ENCODE measurements around the gene SLC39A12. TPM values are rescaled to one million over a fixed set of nuclear protein-coding genes. Genes with fewer than 3 reads are reported as not detected.

SLC39A12 gene
- polyA plus RNA-seq, 1 donor from 2014 or later, result not detected

GRCh38 chr10:17989908-17990767 lies 38.4 kb downstream of the SLC39A12 start:
- Mint-ChIP-seq H3K9me3 (peaks cover 0 to 7% (median 3%) of the 10 kb centered on the region in 3 donors), H3K27ac (peak overlapping the region in 2 of 3 donors; percentile 52 to 77), H3K27me3 (no peaks in the 10 kb centered on the region), H3K4me1 (peaks cover 0 to 17% (median 7%) of the 10 kb centered on the region in 3 donors), H3K4me3 (peak overlapping the region in 1 of 4 donors; percentile 49), H3K36me3 (no peaks in the 10 kb centered on the region)

DNA sequence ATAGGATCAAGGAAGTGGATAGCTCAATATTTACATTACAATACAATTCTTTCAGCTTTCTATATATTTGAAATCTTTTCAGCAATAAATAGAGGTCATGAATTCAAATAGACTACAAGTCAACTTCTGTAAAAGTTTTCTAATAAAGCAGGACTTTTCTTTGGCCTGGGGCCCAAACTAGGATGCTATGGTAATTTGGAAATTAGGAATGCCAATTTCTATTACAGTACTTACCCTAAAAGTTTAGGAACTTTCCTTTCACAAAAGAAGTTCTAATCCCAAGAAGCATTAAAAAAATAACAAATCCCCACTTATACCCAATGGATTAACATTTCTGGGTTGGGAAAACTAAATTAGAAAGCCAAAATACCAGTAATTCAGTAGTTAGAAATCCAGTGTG lies 40.5 kb downstream of the SLC39A12 start:
- H3K9me3 Mint-ChIP-seq, result peaks cover 0 to 6% (median 3%) of the 10 kb centered on the region in 3 donors
- H3K27me3 Mint-ChIP-seq, result no peaks in the 10 kb centered on the region
- peaks cover 0 to 17% (median 7%) of the 10 kb centered on the region in 3 donors for H3K4me1 Mint-ChIP-seq
- H3K4me3 Mint-ChIP-seq, result no peak overlapping the region
- no peaks in the 10 kb centered on the region for H3K36me3 Mint-ChIP-seq
- no peak overlapping the region for H3K27ac Mint-ChIP-seq

DNA sequence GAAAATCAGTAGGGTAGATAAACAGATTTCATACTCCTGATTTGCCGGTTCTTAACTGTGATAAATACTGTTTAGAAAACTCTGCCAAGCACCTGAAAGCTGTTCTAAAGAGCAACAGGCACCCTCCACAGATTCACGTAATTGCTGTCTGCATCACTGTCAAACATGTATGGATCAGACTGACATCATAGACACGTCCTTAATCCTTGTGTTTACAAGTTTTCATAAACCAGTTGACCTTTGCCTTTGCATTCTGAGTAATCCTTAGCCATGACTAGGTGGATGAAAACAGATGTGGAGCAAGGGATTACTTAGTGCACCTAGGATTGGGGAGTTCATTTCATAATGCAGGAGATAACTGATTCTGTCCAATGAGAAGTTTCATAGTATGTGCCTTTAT lies 41.6 kb downstream of the SLC39A12 start:
- peaks cover 0 to 12% (median 7%) of the 10 kb centered on the region in 3 donors for H3K4me1 Mint-ChIP-seq
- no peak overlapping the region for H3K4me3 Mint-ChIP-seq
- H3K27me3 Mint-ChIP-seq, result no peaks in the 10 kb centered on the region
- peak overlapping the region in 1 of 3 donors; percentile 47 for H3K27ac Mint-ChIP-seq
- peaks cover 0 to 1% (median 0%) of the 10 kb centered on the region in 3 donors for H3K9me3 Mint-ChIP-seq
- peaks cover under 1% of the 10 kb centered on the region for H3K36me3 Mint-ChIP-seq

DNA sequence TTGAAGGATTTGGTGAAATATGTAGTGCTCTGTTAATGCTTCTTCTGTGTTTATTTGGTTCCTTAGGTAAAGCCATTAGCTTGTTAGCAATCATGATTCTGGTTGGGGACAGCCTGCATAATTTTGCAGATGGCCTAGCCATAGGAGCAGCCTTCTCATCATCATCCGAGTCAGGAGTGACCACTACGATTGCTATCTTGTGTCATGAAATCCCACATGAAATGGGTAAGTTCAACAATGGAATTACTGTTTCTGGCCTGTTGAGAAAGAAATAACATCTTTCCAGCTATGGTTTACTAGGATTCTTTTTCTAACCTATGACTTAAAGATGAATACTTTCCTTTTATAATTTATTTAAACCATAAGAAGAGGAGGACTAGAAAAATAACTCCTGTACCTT lies 48.9 kb downstream of the SLC39A12 start:
- Mint-ChIP-seq H3K4me3 (no peak overlapping the region), H3K4me1 (peaks cover 0 to 7% (median 0%) of the 10 kb centered on the region in 3 donors), H3K36me3 (peaks cover 4% of the 10 kb centered on the region), H3K9me3 (peaks cover 0 to 6% (median 0%) of the 10 kb centered on the region in 3 donors), H3K27me3 (no peaks in the 10 kb centered on the region), H3K27ac (no peak overlapping the region)

GRCh38 chr10:18005445-18005780 lies 53.7 kb downstream of the SLC39A12 start:
- H3K4me1 Mint-ChIP-seq, result peaks cover 0 to 4% (median 0%) of the 10 kb centered on the region in 3 donors
- H3K4me3 Mint-ChIP-seq, result no peak overlapping the region
- peaks cover 0 to 6% (median 0%) of the 10 kb centered on the region in 3 donors for H3K9me3 Mint-ChIP-seq
- H3K27ac Mint-ChIP-seq, result no peak overlapping the region
- H3K27me3 Mint-ChIP-seq, result peaks cover 5% of the 10 kb centered on the region
- peaks cover 2% of the 10 kb centered on the region for H3K36me3 Mint-ChIP-seq

DNA sequence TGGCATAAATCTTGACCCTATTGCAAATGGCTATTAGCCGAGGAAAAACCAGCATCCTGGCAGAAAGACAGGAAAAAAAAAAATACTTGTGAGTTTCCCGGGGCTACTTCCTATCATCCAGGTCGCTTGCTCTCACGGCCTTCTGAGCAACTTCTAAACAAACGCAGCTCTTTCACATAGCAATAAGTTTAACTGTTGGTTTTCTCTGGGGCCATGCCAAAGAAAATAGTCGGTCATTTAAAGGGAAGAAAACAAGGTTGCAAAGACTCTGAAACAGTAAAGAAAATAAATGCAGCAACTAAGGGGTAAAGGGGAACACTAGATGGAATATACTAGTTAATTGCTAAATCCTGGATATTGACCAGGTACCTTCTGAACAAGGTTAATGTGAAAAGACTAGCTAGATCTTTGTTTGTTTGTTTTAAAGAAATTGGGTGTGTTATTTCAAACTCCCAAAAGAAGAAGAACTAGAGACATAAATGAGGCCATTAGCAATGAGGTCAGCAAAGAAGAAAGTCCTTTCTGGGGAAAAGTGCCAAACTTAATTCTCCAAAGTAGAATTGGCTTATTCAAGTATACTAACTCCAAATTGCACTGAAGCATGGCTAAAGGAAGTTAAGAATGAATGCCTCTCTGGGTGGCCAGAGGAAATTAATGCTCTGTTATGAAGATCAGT lies 54.2 kb downstream of the SLC39A12 start:
- peaks cover 4% of the 10 kb centered on the region for H3K36me3 Mint-ChIP-seq
- H3K27me3 Mint-ChIP-seq, result peaks cover 8% of the 10 kb centered on the region
- H3K4me3 Mint-ChIP-seq, result no peak overlapping the region
- H3K27ac Mint-ChIP-seq, result peak overlapping the region in 1 of 3 donors; percentile 41
- H3K9me3 Mint-ChIP-seq, result peaks cover 0 to 6% (median 0%) of the 10 kb centered on the region in 3 donors
- H3K4me1 Mint-ChIP-seq, result peaks cover 0 to 4% (median 0%) of the 10 kb centered on the region in 3 donors

DNA sequence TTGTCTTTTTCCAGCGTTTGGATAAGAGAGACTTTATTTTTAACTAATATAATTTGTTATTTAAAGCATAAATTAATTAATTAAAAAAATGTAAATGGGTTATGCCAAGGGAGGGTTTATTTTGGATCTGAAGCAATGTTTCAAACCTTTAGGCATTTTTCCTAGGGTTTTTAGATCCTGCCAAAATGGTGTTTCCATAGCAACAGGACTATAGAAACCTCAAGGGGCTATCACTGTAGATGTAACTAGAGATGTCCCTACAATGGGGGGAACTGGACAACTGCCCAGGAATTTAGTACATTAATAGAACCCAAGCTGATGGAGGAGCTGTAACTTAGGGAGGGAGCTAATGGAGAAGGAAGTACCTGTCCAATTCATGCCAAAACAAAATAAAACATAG lies 57.3 kb downstream of the SLC39A12 start:
- Mint-ChIP-seq H3K27me3 (peaks cover 9% of the 10 kb centered on the region), H3K9me3 (peaks cover 0 to 6% (median 0%) of the 10 kb centered on the region in 3 donors), H3K4me3 (no peak overlapping the region), H3K36me3 (peaks cover 4% of the 10 kb centered on the region), H3K4me1 (no peaks in the 10 kb centered on the region), H3K27ac (no peak overlapping the region)

DNA sequence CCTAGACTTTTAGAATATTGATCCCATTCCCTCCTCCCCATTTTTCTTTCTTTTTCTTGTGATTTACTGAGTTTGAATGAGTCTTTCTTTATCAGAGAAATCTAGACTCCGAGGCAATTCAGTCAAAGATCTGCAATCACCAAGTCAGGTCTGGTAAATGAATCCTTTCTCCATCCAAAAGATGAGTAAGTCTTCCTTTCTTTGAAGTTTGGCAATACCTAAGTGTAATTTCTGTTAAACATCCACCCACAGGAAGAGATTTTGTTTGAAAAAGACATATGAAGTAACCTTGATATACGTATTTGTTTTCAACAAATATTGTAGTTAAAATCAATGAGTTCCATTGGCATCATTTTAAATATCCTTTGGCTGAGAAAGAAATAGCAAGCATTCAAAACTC lies 58.3 kb downstream of the SLC39A12 start:
- H3K4me1 Mint-ChIP-seq, result no peaks in the 10 kb centered on the region
- H3K4me3 Mint-ChIP-seq, result no peak overlapping the region
- H3K9me3 Mint-ChIP-seq, result no peaks in the 10 kb centered on the region
- peaks cover 2% of the 10 kb centered on the region for H3K36me3 Mint-ChIP-seq
- no peak overlapping the region for H3K27ac Mint-ChIP-seq
- H3K27me3 Mint-ChIP-seq, result peaks cover 9% of the 10 kb centered on the region

DNA sequence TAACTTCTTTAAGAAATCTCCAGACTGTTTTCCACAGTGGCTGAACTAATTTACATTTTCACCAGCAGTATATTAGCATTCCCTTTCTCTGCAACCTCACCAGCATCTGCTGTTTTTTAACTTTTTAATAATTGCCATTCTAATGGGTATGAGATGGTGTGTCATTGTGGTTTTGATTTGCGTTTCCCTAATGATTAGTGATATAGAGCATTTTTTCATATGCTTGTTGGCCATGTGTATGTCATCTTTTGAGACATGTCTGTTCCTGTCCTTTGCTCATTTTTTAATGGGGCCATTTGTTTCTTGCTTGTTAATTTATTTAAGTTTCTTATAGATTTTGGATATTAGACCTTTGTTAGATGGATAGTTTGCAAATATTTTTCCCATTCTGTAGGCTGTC lies 68.8 kb downstream of the SLC39A12 start:
- H3K36me3 Mint-ChIP-seq, result peaks cover 4% of the 10 kb centered on the region
- peaks cover 1 to 19% (median 6%) of the 10 kb centered on the region in 3 donors for H3K9me3 Mint-ChIP-seq
- no peak overlapping the region for H3K4me3 Mint-ChIP-seq
- H3K4me1 Mint-ChIP-seq, result no peaks in the 10 kb centered on the region
- H3K27me3 Mint-ChIP-seq, result no peaks in the 10 kb centered on the region
- H3K27ac Mint-ChIP-seq, result no peak overlapping the region

GRCh38 chr10:18021725-18022480 lies 70.2 kb downstream of the SLC39A12 start:
- Mint-ChIP-seq H3K9me3 (peaks cover under 1 to 19% (median 6%) of the 10 kb centered on the region in 3 donors), H3K27ac (no peak overlapping the region), H3K36me3 (peaks cover 4% of the 10 kb centered on the region), H3K4me3 (peak overlapping the region in 1 of 4 donors; percentile 21), H3K27me3 (peaks cover under 1% of the 10 kb centered on the region), H3K4me1 (no peaks in the 10 kb centered on the region)

GRCh38 chr10:18043148-18044006 lies 91.7 kb downstream of the SLC39A12 start:
- no peak overlapping the region for H3K4me3 Mint-ChIP-seq
- peaks cover 4% of the 10 kb centered on the region for H3K27me3 Mint-ChIP-seq
- no peaks in the 10 kb centered on the region for H3K36me3 Mint-ChIP-seq
- no peaks in the 10 kb centered on the region for H3K9me3 Mint-ChIP-seq
- H3K27ac Mint-ChIP-seq, result no peak overlapping the region
- no peaks in the 10 kb centered on the region for H3K4me1 Mint-ChIP-seq

GRCh38 chr10:18044976-18045720 lies 93.4 kb downstream of the SLC39A12 start:
- Mint-ChIP-seq H3K27ac (peak overlapping the region in 1 of 3 donors; percentile 5), H3K4me3 (no peak overlapping the region), H3K9me3 (no peaks in the 10 kb centered on the region), H3K36me3 (no peaks in the 10 kb centered on the region), H3K4me1 (no peaks in the 10 kb centered on the region), H3K27me3 (peaks cover 4% of the 10 kb centered on the region)

GRCh38 chr10:18056583-18056982 lies 104.9 kb downstream of the SLC39A12 start:
- Mint-ChIP-seq H3K9me3 (peaks cover 0 to 5% (median 2%) of the 10 kb centered on the region in 3 donors), H3K36me3 (peaks cover 5% of the 10 kb centered on the region), H3K4me3 (no peak overlapping the region), H3K27me3 (no peaks in the 10 kb centered on the region), H3K27ac (no peak overlapping the region), H3K4me1 (peaks cover 0 to 2% (median 2%) of the 10 kb centered on the region in 3 donors)

Measured in IgD-negative memory B cell (primary cell).